SU-DHL-6 (cell line): ENCODE data around the gene KRTAP9-1.

Experiments
- CTCF ChIP-seq: fragments of 200-600 bp; sonication (generic); IDR thresholded peaks from one replicate; pipeline ENCODE4 v1.5.1; 2017; ENCODE audit warnings: antibody characterized with exemption, mild to moderate bottlenecking, low read length, moderate library complexity; ENCODE audit not compliant: insufficient read depth, poor library complexity, severe bottlenecking
- EZH2phosphoT487 ChIP-seq: fragments of 200-600 bp; sonication (generic), shearing (Covaris generic); conservative IDR thresholded peaks from 2 replicates; pipeline ENCODE4 v1.6.1; 2018; ENCODE audit warnings: mild to moderate bottlenecking, antibody characterized with exemption, low read length, moderate library complexity, mixed read lengths

GRCh38 chr17:41178843-41179616 lies 10.7 kb upstream of the KRTAP9-1 start:
- TF ChIP-seq CTCF (no peak), EZH2phosphoT487 (no peak)
